Fibroblast of lung (primary cell): ENCODE results near the gene REEP1. TPM values are rescaled to one million over a fixed set of nuclear protein-coding genes. Genes with fewer than 3 reads are reported as not detected.

ENCODE experiments used
- DNase-seq, 2 donors: peaks; one replicate each; pipeline versions ENCODE4 v3.0.0 to v3.0.0-alpha.2; 2010; ENCODE audit warnings: low read depth in 2 of 2
- H2AFZ ChIP-seq: 2 replicates; pipeline ENCODE4 v1.5.1; 2012; ENCODE audit warnings: low read length, control low read depth, inconsistent platforms
- H3K27ac ChIP-seq: 2 replicates; pipeline ENCODE4 v1.5.1; 2011; ENCODE audit warnings: low read length, control low read depth; ENCODE audit not compliant: insufficient read depth
- H3K27me3 ChIP-seq: 2 replicates; pipeline ENCODE4 v1.5.1; 2011; ENCODE audit warnings: mild to moderate bottlenecking, low read length; ENCODE audit not compliant: control insufficient read depth, insufficient read depth
- H3K36me3 ChIP-seq: 2 replicates; pipeline ENCODE4 v1.5.1; 2011; ENCODE audit warnings: low read length; ENCODE audit not compliant: control insufficient read depth, insufficient read depth
- H3K4me1 ChIP-seq: 2 replicates; pipeline ENCODE4 v1.5.1; 2011; ENCODE audit warnings: low read length; ENCODE audit not compliant: control insufficient read depth, insufficient read depth; ENCODE audit errors: extremely low read depth
- H3K4me2 ChIP-seq: 2 replicates; pipeline ENCODE4 v1.5.1; 2011; ENCODE audit warnings: low read length, control low read depth; ENCODE audit not compliant: insufficient read depth; ENCODE audit errors: extremely low read depth
- H3K4me3 ChIP-seq, 4 experiments: fragments of 200-600 bp in 1 of 4; sonication (generic) in 1 of 4; replicated peaks in 1 of 4; 2 replicates each; pipeline ENCODE4 v1.5.1; 2011 to 2016; ENCODE audit warnings: low read length in 4 of 4, low read depth in 3 of 4, mild to moderate bottlenecking in 3 of 4, control low read depth in 2 of 4, inconsistent platforms in 1 of 4, mixed read lengths in 1 of 4; ENCODE audit not compliant: insufficient read depth in 1 of 4; ENCODE audit errors: control extremely low read depth in 1 of 4
- H3K79me2 ChIP-seq: 2 replicates; pipeline ENCODE4 v1.5.1; 2012; ENCODE audit warnings: mild to moderate bottlenecking, low read length, inconsistent platforms; ENCODE audit not compliant: control insufficient read depth, insufficient read depth
- H3K9ac ChIP-seq: 2 replicates; pipeline ENCODE4 v1.5.1; 2011; ENCODE audit warnings: mild to moderate bottlenecking, low read length, control low read depth; ENCODE audit not compliant: insufficient read depth
- H3K9me3 ChIP-seq: 2 replicates; pipeline ENCODE4 v1.5.1; 2012; ENCODE audit warnings: low read depth, low read length; ENCODE audit not compliant: control insufficient read depth, insufficient read depth
- H4K20me1 ChIP-seq: 2 replicates; pipeline ENCODE4 v1.5.1; 2011; ENCODE audit warnings: low read length; ENCODE audit not compliant: control insufficient read depth, insufficient read depth; ENCODE audit errors: extremely low read depth
- EZH2 ChIP-seq: IDR thresholded peaks from 2 replicates; pipeline ENCODE4 v1.5.1; 2012; ENCODE audit warnings: low read length, control low read depth, mild to moderate bottlenecking; ENCODE audit errors: missing control alignments
- polyA plus RNA-seq, 2 donors: library from polyadenylated mRNA; depleted of rRNA in 1 of 2; stranded (reverse) in 1 of 2; unstranded in 1 of 2; fragments of >200 nt; gene quantifications; 2 replicates each; pipeline ENCODE4 v1.2.1, GENCODE V29; 2011 to 2012; ENCODE audit warnings: missing spikeins in 1 of 2
- total RNA-seq: library from RNA; depleted of rRNA; stranded (reverse); fragments of >200 nt; gene quantifications from 2 replicates; pipeline ENCODE4 v1.2.1, GENCODE V29; 2014
- TF ChIP-seq, protein P1 (sequence below), 2 donors: IDR thresholded peaks in 1 of 2; conservative IDR thresholded peaks in 1 of 2; 1 replicate in 1 of 2; 2 replicates in 1 of 2; pipeline ENCODE4 v1.5.1; 2011 to 2012; ENCODE audit warnings: low read length in 2 of 2, control low read depth in 1 of 2, inconsistent platforms in 1 of 2, low read depth in 1 of 2, mild to moderate bottlenecking in 1 of 2

The REEP1 gene
- total and polyA plus RNA-seq, 2 donors (not counting 1 experiment from before 2014, with no cell fraction given) = 0.02 TPM; not detected in 1

DNA sequence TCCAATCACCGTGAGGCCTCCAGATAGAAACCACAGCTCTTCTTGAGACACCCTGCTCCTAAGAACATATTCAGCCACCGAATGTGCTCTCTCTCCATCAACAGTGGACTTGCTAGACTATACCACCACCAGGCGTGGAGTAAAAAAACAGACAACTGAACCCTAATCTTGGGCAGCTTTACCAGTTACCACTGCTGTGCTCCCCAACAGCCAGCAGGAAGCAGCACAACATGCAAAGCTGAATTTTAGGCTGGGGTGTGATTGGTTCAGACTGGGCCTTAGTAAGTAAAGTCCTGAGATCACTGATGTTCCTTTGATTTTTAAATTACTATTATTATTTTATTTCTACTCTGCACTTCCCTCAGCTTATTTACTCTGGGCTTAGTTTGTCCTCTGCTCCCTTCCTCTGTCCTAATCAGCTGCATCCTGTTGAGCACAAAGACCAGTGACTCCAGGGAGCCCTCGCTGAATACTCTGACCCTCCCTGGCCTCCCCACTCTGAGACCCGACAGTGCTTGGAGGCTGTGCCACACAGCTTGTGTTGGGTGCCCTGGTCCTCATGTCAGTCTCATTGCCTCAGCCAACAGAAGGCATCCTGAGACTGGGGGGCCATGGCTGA, 116.3 kb downstream of the REEP1 start:
- no peak overlapping the region for H3K4me2 ChIP-seq
- no peak overlapping the region for H3K4me3 ChIP-seq
- no peak overlapping the region for H3K27ac ChIP-seq
- H3K79me2 ChIP-seq = no peaks in the 10 kb centered on the region
- no peak overlapping the region for H2AFZ ChIP-seq
- no peak for TF ChIP-seq EZH2
- TF ChIP-seq, protein P1, sequence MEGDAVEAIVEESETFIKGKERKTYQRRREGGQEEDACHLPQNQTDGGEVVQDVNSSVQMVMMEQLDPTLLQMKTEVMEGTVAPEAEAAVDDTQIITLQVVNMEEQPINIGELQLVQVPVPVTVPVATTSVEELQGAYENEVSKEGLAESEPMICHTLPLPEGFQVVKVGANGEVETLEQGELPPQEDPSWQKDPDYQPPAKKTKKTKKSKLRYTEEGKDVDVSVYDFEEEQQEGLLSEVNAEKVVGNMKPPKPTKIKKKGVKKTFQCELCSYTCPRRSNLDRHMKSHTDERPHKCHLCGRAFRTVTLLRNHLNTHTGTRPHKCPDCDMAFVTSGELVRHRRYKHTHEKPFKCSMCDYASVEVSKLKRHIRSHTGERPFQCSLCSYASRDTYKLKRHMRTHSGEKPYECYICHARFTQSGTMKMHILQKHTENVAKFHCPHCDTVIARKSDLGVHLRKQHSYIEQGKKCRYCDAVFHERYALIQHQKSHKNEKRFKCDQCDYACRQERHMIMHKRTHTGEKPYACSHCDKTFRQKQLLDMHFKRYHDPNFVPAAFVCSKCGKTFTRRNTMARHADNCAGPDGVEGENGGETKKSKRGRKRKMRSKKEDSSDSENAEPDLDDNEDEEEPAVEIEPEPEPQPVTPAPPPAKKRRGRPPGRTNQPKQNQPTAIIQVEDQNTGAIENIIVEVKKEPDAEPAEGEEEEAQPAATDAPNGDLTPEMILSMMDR (conservative IDR thresholded peaks at IDR 0.05 in 1 of 2, IDR thresholded peaks at IDR 0.05 in 1 of 2; ENCODE audit: low read depth in 1 of 2, low read length in 2 of 2) = peak; percentile 79 to 96
- H3K36me3 ChIP-seq = no peaks in the 10 kb centered on the region
- no peaks in the 10 kb centered on the region for H3K9me3 ChIP-seq
- peak; percentile 43 to 58 for DNase-seq
- H4K20me1 ChIP-seq = no peaks in the 10 kb centered on the region
- peaks cover 6% of the 10 kb centered on the region for H3K4me1 ChIP-seq
- H3K9ac ChIP-seq = no peak overlapping the region
- no peaks in the 10 kb centered on the region for H3K27me3 ChIP-seq

GRCh38 chr2:86219896-86220295, 117.5 kb downstream of the REEP1 start:
- no peaks in the 10 kb centered on the region for H3K27me3 ChIP-seq
- no peak overlapping the region for H3K27ac ChIP-seq
- DNase-seq = no peak
- no peaks in the 10 kb centered on the region for H3K79me2 ChIP-seq
- H3K36me3 ChIP-seq = no peaks in the 10 kb centered on the region
- no peaks in the 10 kb centered on the region for H4K20me1 ChIP-seq
- H3K4me2 ChIP-seq = no peak overlapping the region
- H3K4me1 ChIP-seq = peaks cover 6% of the 10 kb centered on the region
- TF ChIP-seq EZH2 = no peak
- TF ChIP-seq, protein P1 (conservative IDR thresholded peaks at IDR 0.05 in 1 of 2, IDR thresholded peaks at IDR 0.05 in 1 of 2; ENCODE audit: low read depth in 1 of 2, low read length in 2 of 2) = no peak
- no peaks in the 10 kb centered on the region for H3K9me3 ChIP-seq
- H3K9ac ChIP-seq = no peak overlapping the region
- no peak overlapping the region for H2AFZ ChIP-seq
- H3K4me3 ChIP-seq = no peak overlapping the region

GRCh38 chr2:86218124-86218523, 119.3 kb downstream of the REEP1 start:
- Histone ChIP-seq H3K36me3 (no peaks in the 10 kb centered on the region), H3K4me2 (no peak overlapping the region), H4K20me1 (no peaks in the 10 kb centered on the region), H3K27me3 (no peaks in the 10 kb centered on the region), H3K9me3 (no peaks in the 10 kb centered on the region), H3K9ac (no peak overlapping the region), H3K4me1 (peaks cover 3% of the 10 kb centered on the region), H3K79me2 (no peaks in the 10 kb centered on the region), H3K27ac (no peak overlapping the region), H2AFZ (no peak overlapping the region), H3K4me3 (no peak overlapping the region)
- TF ChIP-seq EZH2 = no peak
- TF ChIP-seq, protein P1 (conservative IDR thresholded peaks at IDR 0.05 in 1 of 2, IDR thresholded peaks at IDR 0.05 in 1 of 2; ENCODE audit: low read depth in 1 of 2, low read length in 2 of 2) = no peak
- no peak for DNase-seq
